Measurements from ENCODE around the gene ELOVL1. TPM values are rescaled to one million over a fixed set of nuclear protein-coding genes. Genes with fewer than 3 reads are reported as not detected.
A peak's percentile ranks its signal among the peaks of the same experiment; 100 is the strongest.

The ELOVL1 gene
- total RNA-seq, 1 donor from 2014 or later: 7.0 TPM

DNA sequence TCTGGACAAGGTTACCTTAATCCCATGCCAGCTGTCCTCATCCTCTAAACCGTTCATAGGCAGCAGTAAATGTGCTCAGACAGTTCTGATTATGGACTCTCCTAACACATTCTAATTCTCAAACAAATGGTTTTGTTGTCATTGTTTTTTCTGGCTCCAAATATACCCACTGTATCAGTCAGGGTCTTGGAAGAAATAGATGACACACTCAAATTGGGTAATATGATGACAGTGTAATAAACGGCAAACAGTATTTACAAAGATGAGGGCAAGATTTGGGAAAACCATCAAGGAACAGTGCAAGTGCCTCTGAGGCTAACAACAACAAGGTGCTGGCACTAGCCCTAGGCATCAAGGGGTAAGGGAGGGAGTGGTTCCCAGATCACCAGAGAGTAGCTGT is 13.3 kb downstream of the ELOVL1 start:
- no peak for DNase-seq

GRCh38 chr1:43352881-43353280 is 14.9 kb downstream of the ELOVL1 start:
- no peak for DNase-seq

DNA sequence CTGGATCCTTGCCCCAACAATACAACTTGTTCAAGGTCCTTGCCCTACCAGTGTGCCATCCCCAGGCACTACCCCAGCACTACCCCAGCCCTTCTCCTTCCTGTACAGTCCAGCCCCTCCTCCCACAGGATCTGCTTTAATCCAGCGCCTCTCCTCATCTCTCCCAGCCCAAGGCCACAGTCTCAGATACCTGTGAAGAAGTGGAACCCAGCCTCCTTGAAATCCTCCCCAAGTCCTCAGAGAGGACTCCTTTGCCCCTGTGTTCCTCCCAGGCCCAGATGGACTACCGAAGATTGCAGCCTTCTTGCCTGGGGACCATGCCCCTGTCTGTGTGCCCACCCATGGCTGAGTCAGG is 15.5 kb downstream of the ELOVL1 start:
- no peak for DNase-seq

- no peak for DNase-seq
Measured at GRCh38 chr1:43351421-43352350, 16.1 kb downstream of the ELOVL1 start.

- DNase-seq: no peak
Measured at GRCh38 chr1:43350976-43351375, 16.8 kb downstream of the ELOVL1 start.

- no peak for DNase-seq
Measured at GRCh38 chr1:43349594-43350306, 18.1 kb downstream of the ELOVL1 start.

DNA sequence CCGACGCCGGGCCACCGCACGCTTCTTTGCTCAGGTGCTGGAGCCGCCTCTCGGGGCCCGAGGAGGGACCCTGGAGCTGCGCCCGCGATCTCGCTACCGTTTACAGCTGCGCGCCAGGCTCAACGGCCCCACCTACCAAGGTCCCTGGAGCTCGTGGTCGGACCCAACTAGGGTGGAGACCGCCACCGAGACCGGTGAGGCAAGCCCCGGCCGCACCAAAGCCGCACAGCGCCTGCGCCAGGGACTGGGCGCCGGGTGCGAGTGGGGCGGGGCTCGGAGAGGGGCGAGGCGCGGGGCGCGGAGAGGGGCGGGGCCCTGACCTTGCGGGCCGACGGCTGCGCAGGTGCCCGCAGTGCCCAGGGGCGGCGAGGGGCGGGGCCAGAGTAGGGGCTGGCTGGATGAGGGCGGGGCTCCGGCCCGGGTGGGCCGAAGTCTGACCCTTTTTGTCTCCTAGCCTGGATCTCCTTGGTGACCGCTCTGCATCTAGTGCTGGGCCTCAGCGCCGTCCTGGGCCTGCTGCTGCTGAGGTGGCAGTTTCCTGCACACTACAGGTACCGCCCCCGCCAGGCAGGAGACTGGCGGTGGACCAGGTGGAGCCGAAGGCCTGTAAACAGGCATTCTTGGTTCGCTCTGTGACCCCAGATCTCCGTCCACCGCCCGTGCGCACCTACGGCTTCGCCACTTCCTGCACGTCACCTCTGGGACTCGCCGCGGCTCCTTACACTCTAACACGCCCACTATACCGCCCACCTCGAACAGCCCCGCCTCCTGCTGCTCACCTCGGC is 18.8 kb downstream of the ELOVL1 start:
- peak; percentile 54 for DNase-seq

GRCh38 chr1:43348343-43348808 is 19.4 kb downstream of the ELOVL1 start:
- no peak for DNase-seq

- DNase-seq: no peak
Measured at GRCh38 chr1:43346636-43347035, 21.2 kb downstream of the ELOVL1 start.

DNA sequence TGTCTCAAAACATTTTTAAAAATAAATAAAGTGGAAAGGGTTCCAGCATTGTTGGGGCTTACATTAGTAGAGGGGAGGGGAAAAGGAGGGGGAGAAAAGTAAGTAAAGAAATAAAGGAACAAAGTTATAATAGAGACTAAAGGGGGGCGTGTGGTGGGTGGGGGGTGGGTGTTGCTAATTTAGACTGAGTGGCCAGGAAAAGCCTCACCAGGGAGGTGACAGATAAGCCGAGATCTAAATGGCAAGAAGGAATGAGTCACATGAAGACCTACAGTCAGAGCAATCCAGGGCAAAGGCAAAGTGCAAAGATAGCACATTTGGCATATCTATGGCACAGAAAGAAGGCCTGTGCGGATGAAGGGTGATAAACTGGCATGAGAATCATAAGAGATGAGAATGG is 22.7 kb downstream of the ELOVL1 start:
- no peak for DNase-seq

GRCh38 chr1:43344267-43344850 is 23.5 kb downstream of the ELOVL1 start:
- no peak for DNase-seq

GRCh38 chr1:43340559-43340958 is 27.3 kb downstream of the ELOVL1 start:
- no peak for DNase-seq

DNA sequence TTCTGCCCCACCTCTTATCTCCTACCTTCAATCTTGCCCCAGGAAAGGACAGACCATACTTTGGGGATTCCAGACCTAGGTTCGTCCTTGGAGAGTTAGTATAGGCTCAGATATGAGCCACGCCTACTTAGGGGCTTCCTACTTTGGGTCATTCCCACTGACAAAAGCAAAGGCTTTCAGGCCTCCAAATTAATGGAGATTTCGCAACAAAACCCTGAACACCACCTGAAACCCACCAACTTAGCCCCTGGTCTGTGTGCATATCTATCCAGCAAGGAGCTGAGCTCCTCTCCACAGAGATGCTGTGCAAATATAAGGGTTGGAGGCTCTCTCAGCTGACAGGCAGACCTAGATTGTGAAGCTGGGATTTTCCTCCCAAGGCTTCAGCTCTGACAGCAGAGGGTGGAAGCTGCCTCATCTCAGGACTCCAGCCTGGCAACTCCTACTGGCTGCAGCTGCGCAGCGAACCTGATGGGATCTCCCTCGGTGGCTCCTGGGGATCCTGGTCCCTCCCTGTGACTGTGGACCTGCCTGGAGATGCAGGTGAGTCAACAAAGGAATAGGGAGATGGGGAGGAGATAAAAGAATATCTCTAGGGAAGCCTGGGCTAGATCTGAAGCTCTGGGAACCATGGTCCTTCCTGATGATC is 28.1 kb downstream of the ELOVL1 start:
- DNase-seq: no peak

DNA sequence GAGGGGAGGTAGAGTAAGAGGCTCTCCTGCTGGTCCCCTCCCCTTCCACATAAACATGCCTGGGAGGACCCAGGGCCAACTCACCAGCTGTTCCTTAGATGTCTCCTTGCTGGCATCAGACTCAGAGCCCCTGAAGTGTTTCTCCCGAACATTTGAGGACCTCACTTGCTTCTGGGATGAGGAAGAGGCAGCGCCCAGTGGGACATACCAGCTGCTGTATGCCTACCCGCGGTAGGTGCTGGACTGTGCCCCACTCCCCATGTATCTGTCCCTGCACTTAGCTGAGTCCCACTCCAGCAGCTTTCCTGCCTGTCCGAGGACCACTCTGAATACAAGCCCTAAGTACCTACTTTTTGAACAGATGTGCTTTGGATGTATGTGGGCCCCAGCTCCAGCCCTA is 29.8 kb downstream of the ELOVL1 start:
- DNase-seq: no peak

DNA sequence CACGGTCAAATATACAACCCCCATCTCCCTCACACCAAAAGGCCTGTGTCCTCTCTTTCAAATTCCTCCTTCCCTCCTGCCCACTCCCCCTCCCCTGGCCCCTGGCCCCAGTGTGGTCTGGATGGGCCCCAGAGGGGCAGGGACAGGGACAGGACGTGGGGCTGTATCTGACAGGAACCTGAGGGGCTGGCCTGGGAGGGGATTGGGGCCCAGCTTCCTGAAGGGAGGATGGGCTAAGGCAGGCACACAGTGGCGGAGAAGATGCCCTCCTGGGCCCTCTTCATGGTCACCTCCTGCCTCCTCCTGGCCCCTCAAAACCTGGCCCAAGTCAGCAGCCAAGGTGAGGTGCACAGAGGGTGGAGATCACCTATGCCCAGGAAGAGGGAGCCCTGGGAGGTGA is 30.2 kb downstream of the ELOVL1 start, which contains the start of gene MPL:
MPL (plus strand) TSS at position 231 of the 400 bp plus-strand sequence; CDS start at position 262, 31 bp downstream.
- DNase-seq: no peak

- DNase-seq: no peak
Measured at GRCh38 chr1:43334453-43335205, 33.2 kb downstream of the ELOVL1 start.

GRCh38 chr1:43331688-43332087 is 36.1 kb downstream of the ELOVL1 start:
- no peak for DNase-seq

DNA sequence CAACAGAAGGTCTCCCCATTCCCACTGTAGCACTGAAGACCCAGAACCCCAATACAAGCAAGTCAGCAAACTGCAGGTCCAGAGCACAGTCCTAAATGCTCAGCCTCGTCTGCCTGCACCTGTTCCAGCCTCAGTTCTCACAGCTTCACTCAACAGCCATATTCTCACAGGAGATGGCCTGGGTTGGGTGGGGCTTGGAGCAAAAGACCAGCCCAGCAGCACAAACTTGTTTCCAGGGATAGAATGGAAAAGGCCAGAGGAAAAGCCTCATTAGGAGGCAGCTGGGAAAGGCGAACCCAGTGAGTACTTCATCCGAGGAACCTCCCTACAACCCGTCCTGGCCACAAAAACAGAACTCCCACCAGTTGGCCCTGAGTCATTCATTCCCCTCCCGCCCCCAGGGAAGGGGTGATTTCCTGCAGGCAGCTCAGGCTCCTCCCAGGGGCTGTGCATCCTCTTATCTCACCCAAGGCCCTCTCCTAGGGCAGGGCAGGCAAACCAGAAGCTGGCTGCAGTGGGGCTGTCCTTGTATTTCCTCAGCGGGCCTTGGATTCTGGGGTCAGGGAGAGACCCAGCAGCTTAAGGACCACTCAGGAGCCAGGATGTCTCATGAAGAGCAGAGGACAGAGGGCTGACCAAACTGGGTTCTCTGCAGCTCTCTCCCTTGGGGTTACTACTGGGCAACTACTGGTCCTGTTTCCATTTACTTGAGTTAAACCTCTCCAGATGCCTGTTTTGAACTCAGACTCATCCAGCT is 37.6 kb downstream of the ELOVL1 start:
- no peak for DNase-seq

DNA sequence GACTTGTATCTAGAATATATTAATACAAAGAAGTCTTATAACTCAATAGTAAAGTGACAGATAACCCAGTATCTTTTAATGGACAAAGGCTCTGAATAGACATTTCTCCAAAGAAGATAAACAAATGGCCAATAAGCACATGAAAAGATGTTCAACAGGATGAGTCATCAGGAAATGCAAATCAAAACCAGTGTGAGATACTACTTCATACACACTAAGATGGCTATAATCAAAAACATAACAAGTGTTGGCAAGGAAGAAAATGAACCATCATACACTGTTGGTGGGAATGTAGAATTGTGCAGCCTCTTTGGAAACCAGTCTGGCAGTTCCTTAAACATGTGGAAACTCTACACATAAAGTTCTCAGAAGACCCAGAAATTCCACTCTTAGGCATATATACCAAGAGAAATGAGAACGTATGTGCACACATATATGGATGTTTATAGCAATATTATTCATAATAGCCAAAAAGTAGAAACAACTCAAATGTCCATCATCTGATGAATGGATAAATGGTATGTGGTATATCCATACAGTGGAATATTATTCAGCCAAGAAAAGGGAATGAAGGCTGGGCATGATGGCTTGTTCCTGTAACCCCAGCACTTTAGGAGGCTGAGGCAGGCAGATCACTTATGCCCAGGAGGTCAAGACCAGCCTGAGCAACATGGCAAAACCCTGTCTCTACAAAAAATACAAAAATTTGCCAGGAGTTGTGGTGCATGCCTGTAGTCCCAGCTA is 40.1 kb downstream of the ELOVL1 start:
- DNase-seq: no peak
